Measurements from ENCODE around the gene UTP3.
"Not testable (repeated sequence)": the region's sequence is repeated elsewhere in the genome, so short reads cannot be mapped to it uniquely, and the experiment has no call there.

UTP3 gene

GRCh38 chr4:70688795-70689231 lies 481 bp downstream of the UTP3 start:
- no peak for DNase-seq

GRCh38 chr4:70691661-70692060 lies 3.3 kb downstream of the UTP3 start:
- DNase-seq = no peak

GRCh38 chr4:70694633-70695032 lies 6.3 kb downstream of the UTP3 start:
- DNase-seq = not testable (repeated sequence)

GRCh38 chr4:70698435-70698834 lies 10.1 kb downstream of the UTP3 start:
- not testable (repeated sequence) for DNase-seq

- no peak for DNase-seq
Observed at GRCh38 chr4:70700712-70701111, 12.4 kb downstream of the UTP3 start.

GRCh38 chr4:70701271-70701670 lies 12.9 kb downstream of the UTP3 start:
- no peak for DNase-seq

GRCh38 chr4:70702592-70702991 lies 14.3 kb downstream of the UTP3 start:
- not testable (repeated sequence) for DNase-seq

- no peak for DNase-seq
Observed at GRCh38 chr4:70703619-70704214, 15.4 kb downstream of the UTP3 start.

GRCh38 chr4:70704215-70704930 lies 16.0 kb downstream of the UTP3 start:
- DNase-seq = peak; percentile 23

GRCh38 chr4:70704931-70705182 lies 16.5 kb downstream of the UTP3 start:
- DNase-seq = no peak

GRCh38 chr4:70705183-70706043 lies 17.1 kb downstream of the UTP3 start:
- peak; percentile 37 for DNase-seq

GRCh38 chr4:70706044-70706461 lies 17.7 kb downstream of the UTP3 start:
- no peak for DNase-seq

- no peak for DNase-seq
Observed at GRCh38 chr4:70706516-70706915, 18.2 kb downstream of the UTP3 start.

- DNase-seq = no peak
Observed at GRCh38 chr4:70709611-70710205, 21.4 kb downstream of the UTP3 start.

GRCh38 chr4:70711599-70711998 lies 23.3 kb downstream of the UTP3 start:
- no peak for DNase-seq

- no peak for DNase-seq
Observed at GRCh38 chr4:70712150-70712549, 23.8 kb downstream of the UTP3 start.

GRCh38 chr4:70712604-70713452 lies 24.5 kb downstream of the UTP3 start:
- no peak for DNase-seq

GRCh38 chr4:70713453-70714078 lies 25.2 kb downstream of the UTP3 start:
- no peak for DNase-seq

- no peak for DNase-seq
Observed at GRCh38 chr4:70714079-70714887, 26.0 kb downstream of the UTP3 start.

GRCh38 chr4:70715097-70715496 lies 26.8 kb downstream of the UTP3 start:
- DNase-seq = no peak
